Mesenchymal stem cell (in vitro differentiated cells and primary cell): Measurements from ENCODE around the gene HK1.
A peak's percentile ranks its signal among the peaks of the same experiment; 100 is the strongest.

Experiments
- DNase-seq: peaks from one replicate; pipeline ENCODE4 v3.0.0-alpha.2; 2013
- H2AFZ ChIP-seq: one replicate; pipeline ENCODE4 v1.6.1; 2013; ENCODE audit warnings: low read depth, mild to moderate bottlenecking, control low read depth, inconsistent platforms, low read length, moderate library complexity
- H2AK5ac ChIP-seq: 2 replicates; pipeline ENCODE4 v1.6.1; 2013; ENCODE audit warnings: low read length, moderate library complexity, mild to moderate bottlenecking, inconsistent platforms; ENCODE audit not compliant: severe bottlenecking
- H2BK120ac ChIP-seq: one replicate; pipeline ENCODE4 v1.6.1; 2013; ENCODE audit warnings: low read depth, mild to moderate bottlenecking, inconsistent platforms, low read length, moderate library complexity
- H2BK12ac ChIP-seq, 2 experiments: one replicate each; pipeline ENCODE4 v1.6.1; 2013; ENCODE audit warnings: inconsistent platforms in 2 of 2, low read length in 2 of 2, mild to moderate bottlenecking in 2 of 2, moderate library complexity in 2 of 2, control low read depth in 1 of 2
- H2BK15ac ChIP-seq: one replicate; pipeline ENCODE4 v1.6.1; 2013; ENCODE audit warnings: mild to moderate bottlenecking, low read depth, inconsistent platforms; ENCODE audit not compliant: poor library complexity, severe bottlenecking
- H2BK5ac ChIP-seq: 2 replicates; pipeline ENCODE4 v1.6.1; 2013; ENCODE audit warnings: low read depth, mild to moderate bottlenecking, low read length, control low read depth, inconsistent platforms; ENCODE audit not compliant: poor library complexity, severe bottlenecking
- H3K14ac ChIP-seq, 2 experiments: one replicate each; pipeline ENCODE4 v1.6.1; 2013; ENCODE audit warnings: inconsistent platforms in 2 of 2, low read length in 2 of 2, control low read depth in 1 of 2, mild to moderate bottlenecking in 1 of 2, moderate library complexity in 1 of 2
- H3K18ac ChIP-seq, 2 experiments: one replicate each; pipeline ENCODE4 v1.6.1; 2013; ENCODE audit warnings: inconsistent platforms in 2 of 2, low read length in 2 of 2, control low read depth in 1 of 2, low read depth in 1 of 2, mild to moderate bottlenecking in 1 of 2
- H3K23ac ChIP-seq, 2 experiments: one replicate each; pipeline ENCODE4 v1.6.1; 2013; ENCODE audit warnings: inconsistent platforms in 2 of 2, low read length in 2 of 2, mild to moderate bottlenecking in 2 of 2, moderate library complexity in 2 of 2, control low read depth in 1 of 2
- H3K27ac ChIP-seq: 2 replicates; pipeline ENCODE4 v1.5.1; 2013; ENCODE audit warnings: mild to moderate bottlenecking, moderate library complexity, low read length, control low read depth, inconsistent platforms; ENCODE audit not compliant: poor library complexity, severe bottlenecking
- H3K27me3 ChIP-seq, 2 experiments: 2 replicates each; pipeline versions ENCODE4 v1.6.1 to v1.7.0; 2013; ENCODE audit warnings: low read length in 2 of 2, mild to moderate bottlenecking in 2 of 2, moderate library complexity in 2 of 2, control low read depth in 1 of 2, inconsistent platforms in 1 of 2; ENCODE audit not compliant: control insufficient read depth in 1 of 2, insufficient read depth in 1 of 2
- H3K36me3 ChIP-seq, 2 experiments: 2 replicates each; pipeline versions ENCODE4 v1.6.1 to v1.7.0; 2013; ENCODE audit warnings: low read length in 2 of 2, control low read depth in 1 of 2, inconsistent platforms in 1 of 2, low read depth in 1 of 2, mild to moderate bottlenecking in 1 of 2; ENCODE audit not compliant: insufficient read depth in 2 of 2, control insufficient read depth in 1 of 2
- H3K4ac ChIP-seq, 2 experiments: one replicate each; pipeline ENCODE4 v1.6.1; 2013; ENCODE audit warnings: inconsistent platforms in 2 of 2, low read length in 2 of 2, mild to moderate bottlenecking in 2 of 2, moderate library complexity in 2 of 2, control low read depth in 1 of 2, low read depth in 1 of 2
- H3K4me1 ChIP-seq: 2 replicates; pipeline ENCODE4 v1.6.1; 2013; ENCODE audit warnings: low read depth, low read length, control low read depth; ENCODE audit not compliant: control insufficient read depth, insufficient read depth
- H3K4me2 ChIP-seq: 2 replicates; pipeline ENCODE4 v1.6.1; 2013; ENCODE audit warnings: low read length, mild to moderate bottlenecking, inconsistent platforms; ENCODE audit not compliant: poor library complexity, severe bottlenecking
- H3K4me3 ChIP-seq, 2 experiments: 2 replicates each; pipeline versions ENCODE4 v1.5.1 to v1.7.0; 2013; ENCODE audit warnings: low read length in 2 of 2, mild to moderate bottlenecking in 2 of 2, control low read depth in 1 of 2, low read depth in 1 of 2; ENCODE audit not compliant: insufficient read depth in 1 of 2
- H3K79me1 ChIP-seq: replicated peaks from 2 replicates; pipeline ENCODE4 v1.6.1; 2013; ENCODE audit warnings: mild to moderate bottlenecking, control low read depth, low read length, inconsistent platforms; ENCODE audit not compliant: poor library complexity, severe bottlenecking
- H3K9ac ChIP-seq: 2 replicates; pipeline ENCODE4 v1.7.0; 2013; ENCODE audit warnings: mild to moderate bottlenecking, low read length, moderate library complexity
- H3K9me3 ChIP-seq: 2 replicates; pipeline ENCODE4 v1.7.0; 2013; ENCODE audit warnings: mild to moderate bottlenecking, low read length; ENCODE audit not compliant: control insufficient read depth
- H4K8ac ChIP-seq: one replicate; pipeline ENCODE4 v1.6.1; 2013; ENCODE audit warnings: inconsistent platforms, mild to moderate bottlenecking, low read length, moderate library complexity
- H4K91ac ChIP-seq: one replicate; pipeline ENCODE4 v1.6.1; 2013; ENCODE audit warnings: mild to moderate bottlenecking, low read length, inconsistent platforms
- WGBS: methylation state at CpG from one replicate; pipeline ENCODE4 v1.1.7; 2013; ENCODE audit warnings: mixed read lengths; 5-methylcytosine and 5-hydroxymethylcytosine counted together

The HK1 gene

DNA sequence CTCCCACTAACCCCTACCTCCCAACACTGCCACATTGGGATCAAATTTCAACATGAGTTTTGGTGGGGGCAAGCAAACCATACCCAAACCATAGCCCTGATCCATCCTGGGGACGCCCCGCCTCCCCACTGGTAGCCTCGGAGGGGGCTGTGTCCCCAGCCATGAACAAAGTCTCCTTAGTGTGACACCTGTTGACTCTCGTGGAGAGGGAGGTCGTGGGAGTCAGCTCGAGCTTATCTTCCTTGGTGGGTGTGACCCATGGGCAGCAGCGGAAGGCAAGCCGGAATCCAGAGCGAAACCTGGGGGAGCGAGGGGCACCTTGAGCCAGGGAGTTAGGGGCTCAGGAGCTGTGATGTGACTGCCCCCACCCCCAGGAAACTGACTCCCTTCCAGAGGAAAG, 126.5 kb downstream of the HK1 start:
- Histone ChIP-seq H3K79me1 (peaks cover 5% of the 10 kb centered on the region), H3K4me1 (peaks cover 12% of the 10 kb centered on the region), H2BK15ac (no peak overlapping the region), H2BK12ac (peak overlapping the region in 1 of 2 experiments; percentile 15), H3K23ac (no peak overlapping the region), H3K4me3 (peak overlapping the region in 1 of 2 experiments; percentile 22), H3K4me2 (no peak overlapping the region), H3K18ac (no peak overlapping the region), H3K9ac (peak overlapping the region; percentile 43), H3K27ac (no peak overlapping the region), H2BK5ac (no peak overlapping the region), H3K27me3 (no peaks in the 10 kb centered on the region), H3K14ac (no peak overlapping the region), H4K8ac (no peak overlapping the region), H3K9me3 (no peaks in the 10 kb centered on the region), H3K4ac (no peak overlapping the region), H2AK5ac (no peak overlapping the region), H3K36me3 (peaks cover 37 to 40% of the 10 kb centered on the region in 2 experiments), H2BK120ac (no peak overlapping the region), H4K91ac (no peak overlapping the region), H2AFZ (no peak overlapping the region)
- DNase-seq: no peak
- WGBS: 90% methylated on average over 10 of the region's 10 CpGs

DNA sequence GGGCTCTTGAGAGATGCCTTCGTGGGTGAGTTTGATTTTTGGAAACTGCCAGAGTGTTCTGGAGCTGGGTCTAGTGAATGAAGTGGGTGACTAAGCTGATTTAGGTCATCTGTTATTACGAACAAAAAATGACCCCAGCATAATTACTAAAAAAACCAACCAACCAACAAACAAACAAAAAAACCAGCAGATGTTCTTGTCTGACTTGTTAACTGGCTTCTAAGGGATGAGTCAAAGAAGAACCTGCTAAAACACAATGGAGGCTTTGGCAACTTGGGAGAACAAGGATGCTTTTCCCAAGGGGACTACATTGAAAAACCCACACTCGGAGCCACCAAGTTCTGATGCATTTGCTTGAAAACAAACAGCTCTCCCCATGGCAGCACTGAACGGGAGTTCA, 126.9 kb downstream of the HK1 start:
- H2BK120ac ChIP-seq: no peak overlapping the region
- peaks cover 12% of the 10 kb centered on the region for H3K4me1 ChIP-seq
- H3K9me3 ChIP-seq: no peaks in the 10 kb centered on the region
- H3K14ac ChIP-seq: no peak overlapping the region
- no peak overlapping the region for H3K27ac ChIP-seq
- H2AFZ ChIP-seq: no peak overlapping the region
- no peaks in the 10 kb centered on the region for H3K27me3 ChIP-seq
- H2AK5ac ChIP-seq: no peak overlapping the region
- no peak overlapping the region for H4K91ac ChIP-seq
- peak overlapping the region; percentile 43 for H3K9ac ChIP-seq
- H3K4me3 ChIP-seq: no peak overlapping the region
- no peak overlapping the region for H2BK5ac ChIP-seq
- H2BK12ac ChIP-seq: no peak overlapping the region
- no peak overlapping the region for H3K4ac ChIP-seq
- peak; percentile 39 for DNase-seq
- H2BK15ac ChIP-seq: no peak overlapping the region
- H3K4me2 ChIP-seq: no peak overlapping the region
- peaks cover 33 to 35% of the 10 kb centered on the region in 2 experiments for H3K36me3 ChIP-seq
- peaks cover 3% of the 10 kb centered on the region for H3K79me1 ChIP-seq
- H3K18ac ChIP-seq: no peak overlapping the region
- 75% methylated on average over 2 of the region's 4 CpGs for WGBS
- no peak overlapping the region for H3K23ac ChIP-seq
- no peak overlapping the region for H4K8ac ChIP-seq

DNA sequence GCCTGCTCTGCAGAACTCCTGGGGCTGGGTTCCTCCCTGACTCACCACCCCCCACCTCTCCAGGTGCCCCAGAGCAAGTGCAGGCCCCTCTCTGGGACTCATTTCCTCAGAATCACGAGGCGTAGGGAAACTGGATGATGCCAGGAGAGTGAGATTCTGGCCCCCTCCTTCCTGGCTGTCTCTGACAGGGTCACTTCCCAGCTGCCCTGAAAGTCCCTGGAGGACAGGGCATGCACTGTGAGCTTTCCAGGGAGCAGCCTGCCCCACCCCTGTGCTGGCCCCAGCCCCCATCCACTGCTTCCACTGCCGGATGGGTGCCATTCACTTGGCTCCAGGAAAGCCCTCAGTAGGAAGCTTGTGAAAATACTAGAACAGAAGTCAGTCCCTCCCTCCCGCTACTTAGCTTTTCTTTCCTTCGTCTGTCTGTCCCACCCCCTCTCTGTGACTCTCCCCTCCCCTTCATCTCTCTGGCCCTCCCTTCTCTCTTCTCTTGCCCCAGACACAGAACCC, 128.1 kb downstream of the HK1 start:
- Histone ChIP-seq H2BK12ac (no peak overlapping the region), H4K8ac (peak overlapping the region; percentile 20), H3K23ac (no peak overlapping the region), H2AK5ac (no peak overlapping the region), H2BK5ac (no peak overlapping the region), H3K9me3 (no peaks in the 10 kb centered on the region), H3K18ac (no peak overlapping the region), H4K91ac (peak overlapping the region; percentile 46), H3K4ac (peak overlapping the region in 1 of 2 experiments; percentile 28), H3K27me3 (no peaks in the 10 kb centered on the region), H3K36me3 (peaks cover 22 to 24% of the 10 kb centered on the region in 2 experiments), H2BK120ac (no peak overlapping the region), H3K9ac (peak overlapping the region; percentile 56), H3K27ac (no peak overlapping the region), H3K14ac (no peak overlapping the region), H3K4me3 (no peak overlapping the region), H3K4me1 (peaks cover 12% of the 10 kb centered on the region), H3K79me1 (peaks cover 2% of the 10 kb centered on the region), H2AFZ (no peak overlapping the region), H2BK15ac (no peak overlapping the region), H3K4me2 (no peak overlapping the region)
- DNase-seq: peak; percentile 42
- 45% methylated on average over 4 of the region's 5 CpGs for WGBS

DNA sequence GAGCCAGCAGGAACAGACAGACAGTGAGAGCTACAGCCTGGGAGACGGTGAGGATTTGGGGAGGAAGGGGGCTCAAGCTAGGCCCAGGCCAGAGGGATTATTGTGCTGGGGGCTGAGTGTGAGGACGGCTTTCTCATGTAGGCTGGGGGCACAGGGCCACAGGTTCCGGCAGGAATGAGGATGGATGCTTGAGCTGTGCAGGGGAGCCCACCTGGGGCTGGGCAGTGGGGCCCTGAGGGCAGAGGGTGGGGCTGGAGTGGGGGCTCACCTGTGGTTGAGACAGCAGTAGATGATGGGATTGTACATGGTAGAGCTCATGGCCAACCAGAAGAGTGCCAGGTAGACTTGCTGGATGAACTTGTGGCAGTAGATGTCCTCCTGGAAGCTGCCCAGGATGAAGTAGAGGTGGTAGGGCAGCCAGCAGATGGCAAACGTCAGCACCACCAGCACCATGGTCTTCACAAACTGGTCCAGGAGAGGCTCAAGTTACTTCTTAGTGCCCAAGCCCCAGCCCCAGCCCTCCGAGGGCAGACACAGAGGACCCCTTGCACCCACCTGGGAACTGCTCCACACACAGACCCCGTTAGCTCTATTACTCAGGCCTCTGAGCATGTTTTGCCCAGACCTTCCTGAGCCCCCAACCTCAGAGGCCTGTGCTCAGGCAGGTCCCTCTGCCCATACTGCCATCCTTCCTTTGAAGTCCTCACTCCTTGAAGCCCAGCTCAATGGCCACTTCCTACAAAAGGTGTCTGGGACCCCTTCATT, 128.7 kb downstream of the HK1 start:
- H2BK15ac ChIP-seq: no peak overlapping the region
- H3K4me2 ChIP-seq: no peak overlapping the region
- H4K8ac ChIP-seq: peak overlapping the region; percentile 57
- no peak overlapping the region for H3K18ac ChIP-seq
- H4K91ac ChIP-seq: peak overlapping the region; percentile 21
- 85% methylated on average over 6 of the region's 6 CpGs for WGBS
- DNase-seq: no peak
- no peaks in the 10 kb centered on the region for H3K27me3 ChIP-seq
- H2BK120ac ChIP-seq: no peak overlapping the region
- peaks cover 16 to 18% of the 10 kb centered on the region in 2 experiments for H3K36me3 ChIP-seq
- peak overlapping the region; percentile 10 for H2AFZ ChIP-seq
- H2BK12ac ChIP-seq: peak overlapping the region in 1 of 2 experiments; percentile 29
- H3K9me3 ChIP-seq: no peaks in the 10 kb centered on the region
- H3K14ac ChIP-seq: peak overlapping the region in 1 of 2 experiments; percentile 18
- peak overlapping the region; percentile 36 for H2AK5ac ChIP-seq
- H3K4me1 ChIP-seq: peaks cover 12% of the 10 kb centered on the region
- H3K4me3 ChIP-seq: no peak overlapping the region
- peak overlapping the region; percentile 56 for H3K9ac ChIP-seq
- no peak overlapping the region for H2BK5ac ChIP-seq
- no peak overlapping the region for H3K27ac ChIP-seq
- peaks cover 1% of the 10 kb centered on the region for H3K79me1 ChIP-seq
- peak overlapping the region; percentile 17 to 29 for H3K4ac ChIP-seq
- no peak overlapping the region for H3K23ac ChIP-seq
